Keratinocyte (primary cell): ENCODE measurements around the gene GATA5. TPM values are rescaled to one million over a fixed set of nuclear protein-coding genes. Genes with fewer than 3 reads are reported as not detected.

ENCODE experiments used
- DNase-seq: peaks from one replicate; pipeline ENCODE4 v3.0.0-alpha.2; 2011; ENCODE audit warnings: low read depth, missing footprints, low spot score
- FAIRE-seq: peaks from 2 replicates; lab custom pipeline; 2011; peaks lifted over from hg19 to GRCh38; lab: Jason Lieb, UNC
- H2AFZ ChIP-seq: 2 replicates; pipeline ENCODE4 v1.6.0; 2012; ENCODE audit warnings: low read length, control low read depth, inconsistent platforms; ENCODE audit not compliant: control insufficient read depth
- H3K27ac ChIP-seq: 2 replicates; pipeline ENCODE4 v1.5.1; 2011; ENCODE audit warnings: low read length; ENCODE audit not compliant: control insufficient read depth, insufficient read depth
- H3K27me3 ChIP-seq: 3 replicates; pipeline ENCODE4 v1.6.0; 2011; ENCODE audit warnings: low read length; ENCODE audit not compliant: control insufficient read depth, insufficient read depth; ENCODE audit errors: extremely low read depth
- H3K36me3 ChIP-seq, 2 experiments: 2 replicates in 1 of 2; 3 replicates in 1 of 2; pipeline ENCODE4 v1.5.1; 2011; ENCODE audit warnings: low read length in 2 of 2, mild to moderate bottlenecking in 1 of 2; ENCODE audit not compliant: control insufficient read depth in 2 of 2, insufficient read depth in 2 of 2; ENCODE audit errors: extremely low read depth in 1 of 2
- H3K4me1 ChIP-seq: 3 replicates; pipeline ENCODE4 v1.5.1; 2011; ENCODE audit warnings: low read length; ENCODE audit not compliant: control insufficient read depth, insufficient read depth; ENCODE audit errors: extremely low read depth
- H3K4me2 ChIP-seq: 3 replicates; pipeline ENCODE4 v1.6.0; 2011; ENCODE audit warnings: low read depth, low read length; ENCODE audit not compliant: control insufficient read depth, insufficient read depth; ENCODE audit errors: extremely low read depth
- H3K4me3 ChIP-seq, 3 experiments: fragments of 200-600 bp in 1 of 3; sonication (generic) in 1 of 3; 2 replicates in 2 of 3; 3 replicates in 1 of 3; pipeline ENCODE4 v1.5.1; 2011 to 2016; ENCODE audit warnings: low read length in 3 of 3, mild to moderate bottlenecking in 3 of 3, control low read depth in 2 of 3, inconsistent platforms in 1 of 3, low read depth in 1 of 3, mixed read lengths in 1 of 3, mixed run types in 1 of 3, moderate library complexity in 1 of 3; ENCODE audit not compliant: control insufficient read depth in 2 of 3, insufficient read depth in 2 of 3; ENCODE audit errors: extremely low read depth in 1 of 3
- H3K79me2 ChIP-seq: 2 replicates; pipeline ENCODE4 v1.6.0; 2012; ENCODE audit warnings: low read length; ENCODE audit not compliant: control insufficient read depth, insufficient read depth
- H3K9ac ChIP-seq: 3 replicates; pipeline ENCODE4 v1.6.0; 2011; ENCODE audit warnings: low read length; ENCODE audit not compliant: control insufficient read depth, insufficient read depth; ENCODE audit errors: extremely low read depth
- H3K9me1 ChIP-seq: 3 replicates; pipeline ENCODE4 v1.6.0; 2011; ENCODE audit warnings: low read length; ENCODE audit not compliant: control insufficient read depth, insufficient read depth; ENCODE audit errors: extremely low read depth
- H3K9me3 ChIP-seq: 2 replicates; pipeline ENCODE4 v1.5.1; 2012; ENCODE audit warnings: low read depth, low read length; ENCODE audit not compliant: control insufficient read depth
- H4K20me1 ChIP-seq: 3 replicates; pipeline ENCODE4 v1.6.0; 2011; ENCODE audit warnings: low read length; ENCODE audit not compliant: control insufficient read depth, insufficient read depth; ENCODE audit errors: extremely low read depth
- CTCF ChIP-seq, 3 experiments: IDR thresholded peaks in 1 of 3; conservative IDR thresholded peaks in 1 of 3; optimal IDR thresholded peaks in 1 of 3; 2 replicates in 2 of 3; 3 replicates in 1 of 3; pipeline versions ENCODE3 to v1.5.1; 2011; ENCODE audit warnings: low read length in 3 of 3, mild to moderate bottlenecking in 3 of 3, moderate library complexity in 2 of 3, control low read depth in 1 of 3, inconsistent platforms in 1 of 3; ENCODE audit not compliant: insufficient read depth in 2 of 3; ENCODE audit errors: extremely low read depth in 1 of 3
- EZH2 ChIP-seq: IDR thresholded peaks from one replicate; pipeline ENCODE4 v1.6.1; 2012; ENCODE audit warnings: inconsistent platforms, mild to moderate bottlenecking, low read length, moderate library complexity
- dilution Hi-C: fragments of 300-500 bp; cut with MboI; formaldehyde crosslinking; loops from one replicate; pipeline ENCODE4 v1.7.0; 2020; ENCODE audit warnings: low sequenced_read_pairs; ENCODE audit not compliant: extremely low pct_ligation_motif_present
- polyA plus RNA-seq, 5 experiments: library from polyadenylated mRNA; depleted of rRNA in 3 of 5; stranded (reverse) in 3 of 5; stranded (forward) in 1 of 5; unstranded in 1 of 5; fragments of >200 nt; gene quantifications; 1 replicate in 1 of 5; 2 replicates in 3 of 5; 3 replicates in 1 of 5; pipeline versions ENCODE4 v1.2.1 to v1.2.3, GENCODE V29; 2011 to 2012; ENCODE audit warnings: missing spikeins in 2 of 5, low read depth in 1 of 5, low replicate concordance in 1 of 5

GATA5 gene
- polyA plus RNA-seq, 1 donor (not counting 4 experiments of a cell fraction or from before 2014, with no cell fraction given): not detected

- Histone ChIP-seq H3K27ac (no peak overlapping the region), H3K9me3 (no peaks in the 10 kb centered on the region), H2AFZ (no peak overlapping the region), H3K79me2 (no peaks in the 10 kb centered on the region), H3K36me3 (no peaks in the 10 kb centered on the region), H3K9ac (no peak overlapping the region), H3K27me3 (peaks cover 3% of the 10 kb centered on the region), H3K9me1 (no peaks in the 10 kb centered on the region), H4K20me1 (no peaks in the 10 kb centered on the region), H3K4me2 (no peak overlapping the region), H3K4me1 (peaks cover 9% of the 10 kb centered on the region), H3K4me3 (no peak overlapping the region)
- FAIRE-seq (no peak), DNase-seq (no peak)
- no peak for TF ChIP-seq EZH2
- TF ChIP-seq CTCF (optimal IDR thresholded peaks at IDR 0.05 in 1 of 3, IDR thresholded peaks at IDR 0.05 in 1 of 3, conservative IDR thresholded peaks at IDR 0.05 in 1 of 3; ENCODE audit: extremely low read depth in 1 of 3, insufficient read depth in 2 of 3, low read length in 3 of 3): no peak
- dilution Hi-C loops: no loop called here
Observed at GRCh38 chr20:62506087-62506486, 30.3 kb upstream of the GATA5 start.

- FAIRE-seq (no peak), DNase-seq (no peak)
- no peak for TF ChIP-seq CTCF (optimal IDR thresholded peaks at IDR 0.05 in 1 of 3, IDR thresholded peaks at IDR 0.05 in 1 of 3, conservative IDR thresholded peaks at IDR 0.05 in 1 of 3; ENCODE audit: extremely low read depth in 1 of 3, insufficient read depth in 2 of 3, low read length in 3 of 3)
- no peak for TF ChIP-seq EZH2
- Histone ChIP-seq H3K27me3 (peaks cover 3% of the 10 kb centered on the region), H2AFZ (no peak overlapping the region), H4K20me1 (no peaks in the 10 kb centered on the region), H3K9me3 (no peaks in the 10 kb centered on the region), H3K4me1 (peaks cover 10% of the 10 kb centered on the region), H3K9ac (no peak overlapping the region), H3K79me2 (no peaks in the 10 kb centered on the region), H3K4me2 (no peak overlapping the region), H3K4me3 (no peak overlapping the region), H3K9me1 (no peaks in the 10 kb centered on the region), H3K27ac (no peak overlapping the region), H3K36me3 (no peaks in the 10 kb centered on the region)
- dilution Hi-C loops: no loop called here
Observed at GRCh38 chr20:62505337-62506045, 29.7 kb upstream of the GATA5 start.
